ENCODE measurements around the gene STOX1.
"Not testable (repeated sequence)": the region's sequence is repeated elsewhere in the genome, so short reads cannot be mapped to it uniquely, and the experiment has no call there.

STOX1 gene

DNA sequence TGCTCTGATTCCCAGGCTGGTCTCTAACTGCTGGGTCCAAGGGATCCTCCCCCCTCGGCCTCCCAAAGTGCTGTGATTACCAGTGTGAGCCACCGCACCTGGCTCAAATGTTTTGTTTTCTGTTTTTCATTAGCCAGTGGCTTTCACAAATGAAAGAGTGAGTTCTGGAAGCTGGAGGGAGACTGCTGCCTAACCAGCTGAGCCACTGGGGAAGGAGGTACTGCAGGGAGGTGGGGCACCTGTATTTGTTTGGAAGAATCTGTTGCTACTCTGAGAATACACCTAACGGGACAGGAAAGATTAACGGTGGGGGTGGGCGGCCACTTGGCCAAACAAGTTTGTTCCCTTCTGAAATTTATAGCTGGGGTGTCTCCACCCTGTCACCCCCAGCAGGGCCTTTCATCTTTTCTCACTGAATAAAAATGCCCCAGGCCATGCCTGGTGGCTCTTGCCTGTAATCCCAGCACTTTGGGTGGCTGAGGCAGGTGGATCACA is 4.7 kb downstream of the STOX1 start:
- no peak for DNase-seq

DNA sequence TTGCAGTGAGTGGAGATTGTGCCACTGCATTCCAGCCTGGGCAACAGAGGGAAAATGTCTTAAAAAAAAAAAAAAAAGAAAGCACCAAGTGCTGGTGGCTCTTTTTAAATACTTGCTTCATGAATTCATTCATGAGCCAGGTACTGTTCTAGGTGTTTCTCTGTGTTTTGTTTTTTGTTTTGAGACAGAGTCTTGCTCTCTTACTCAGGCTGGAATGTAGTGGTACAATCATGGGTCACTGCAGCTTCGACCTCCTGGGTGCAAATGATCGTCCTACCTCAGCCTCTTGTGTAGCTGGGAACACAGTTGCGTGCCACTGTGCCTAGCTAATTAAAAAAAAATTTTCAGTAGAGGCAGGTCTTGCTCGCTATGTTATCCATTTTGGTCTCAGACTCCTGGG is 5.3 kb downstream of the STOX1 start:
- DNase-seq = no peak

GRCh38 chr10:68837626-68838322 is 10.4 kb downstream of the STOX1 start:
- DNase-seq = no peak

GRCh38 chr10:68840650-68841049 is 13.3 kb downstream of the STOX1 start:
- DNase-seq = not testable (repeated sequence)

DNA sequence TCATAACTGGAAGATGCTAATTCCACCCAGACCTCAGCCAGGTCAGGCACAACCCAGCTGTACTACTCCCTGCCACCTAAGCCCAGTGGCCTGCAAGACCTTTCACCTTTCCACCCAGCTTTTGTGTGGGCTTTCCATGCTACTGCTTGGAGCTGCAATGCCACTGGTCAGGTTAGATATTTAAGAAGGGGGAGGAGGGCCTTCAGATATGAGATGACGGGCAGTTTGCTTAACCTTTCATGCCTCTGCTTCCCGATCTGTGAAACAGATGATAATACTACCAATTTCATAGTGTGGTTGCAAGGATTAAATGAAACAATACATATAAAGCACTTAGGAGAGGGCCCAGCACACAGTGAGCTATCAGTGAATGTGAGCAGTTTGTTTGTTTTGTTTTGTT is 20.9 kb downstream of the STOX1 start:
- DNase-seq = no peak

- no peak for DNase-seq
Measured at GRCh38 chr10:68848806-68849205, 21.5 kb downstream of the STOX1 start.

DNA sequence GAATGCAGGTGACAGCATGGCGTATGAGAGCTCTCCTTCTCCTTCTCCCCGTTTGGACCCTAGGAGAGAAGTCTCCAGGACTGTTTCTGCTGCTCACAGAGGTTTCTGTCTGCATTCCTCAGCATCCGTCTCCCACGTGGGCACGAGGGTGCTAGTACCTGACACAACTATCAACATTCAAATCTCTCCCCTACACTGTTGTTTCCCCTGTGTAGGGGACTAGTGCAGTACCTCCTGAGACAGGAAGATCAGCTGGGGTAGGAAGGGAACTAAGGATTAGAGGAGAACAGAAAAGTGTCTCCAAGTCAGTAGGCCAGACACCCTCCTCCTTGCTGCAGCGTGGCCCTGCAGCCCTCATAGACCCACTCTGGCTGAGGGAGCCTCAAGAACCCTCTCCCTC is 29.0 kb downstream of the STOX1 start:
- no peak for DNase-seq

DNA sequence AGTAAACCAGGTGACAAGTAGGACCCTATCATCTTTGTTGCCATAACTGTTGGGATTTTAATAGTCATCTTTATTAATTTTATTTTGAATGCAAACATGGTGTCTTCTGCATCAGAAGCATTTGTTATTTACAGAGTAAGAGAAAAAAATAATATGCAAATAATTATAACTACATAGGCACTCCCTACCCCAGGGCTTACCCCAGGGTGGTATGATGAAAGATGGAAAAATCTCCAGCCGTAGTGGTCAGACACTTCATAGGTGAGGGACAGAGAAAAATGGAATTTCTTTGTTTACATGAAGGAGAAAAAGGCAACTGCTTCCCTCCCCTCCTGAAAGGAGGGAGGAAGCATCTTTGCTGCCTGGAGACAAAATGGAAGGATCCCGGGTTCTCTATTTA is 29.7 kb downstream of the STOX1 start:
- no peak for DNase-seq

GRCh38 chr10:68861253-68861652 is 33.9 kb downstream of the STOX1 start:
- no peak for DNase-seq

GRCh38 chr10:68864611-68865010 is 37.3 kb downstream of the STOX1 start:
- DNase-seq = no peak

DNA sequence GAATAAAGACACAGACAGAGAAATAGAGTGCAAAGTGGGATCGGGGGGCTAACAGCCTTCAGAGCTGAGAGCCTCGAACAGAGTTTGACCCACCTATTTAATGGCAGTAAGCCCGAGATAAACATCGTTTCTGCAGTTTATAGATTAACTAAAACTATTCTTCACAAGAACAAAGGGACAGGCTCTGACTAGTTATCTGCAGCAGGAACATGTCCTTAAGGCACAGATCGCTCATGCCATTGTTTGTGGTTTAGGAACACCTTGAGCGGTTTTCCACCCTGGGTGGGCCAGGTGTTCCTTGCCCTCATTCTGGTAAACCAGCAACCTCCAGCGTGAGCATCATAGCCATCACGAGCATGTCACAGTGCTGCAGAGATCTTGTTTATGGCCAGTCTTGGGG is 40.8 kb downstream of the STOX1 start:
- DNase-seq = not testable (repeated sequence)

GRCh38 chr10:68869623-68870022 is 42.3 kb downstream of the STOX1 start:
- no peak for DNase-seq

DNA sequence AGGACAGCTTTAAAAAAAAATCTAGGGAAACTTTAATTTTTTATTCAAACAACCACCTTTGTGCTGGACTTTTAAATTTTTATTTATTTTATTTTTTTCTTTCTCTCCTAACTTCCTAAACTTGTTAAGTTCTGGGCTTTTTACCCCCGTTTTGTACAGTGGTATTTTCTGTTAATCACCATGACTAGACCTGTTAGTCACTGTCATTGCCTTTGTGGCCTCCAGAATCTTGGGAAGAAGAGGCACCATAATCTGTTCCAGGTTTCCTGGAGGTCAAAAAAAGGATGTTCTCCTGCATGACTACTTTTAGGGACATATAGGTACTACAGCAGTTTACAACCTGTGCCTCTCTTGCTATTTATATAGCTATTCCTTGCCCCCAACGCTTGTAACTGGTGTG is 42.7 kb downstream of the STOX1 start:
- DNase-seq = no peak

- DNase-seq = no peak
Measured at GRCh38 chr10:68870545-68871104, 43.3 kb downstream of the STOX1 start.

- DNase-seq = peak; percentile 5
Measured at GRCh38 chr10:68871105-68871711, 43.9 kb downstream of the STOX1 start.

DNA sequence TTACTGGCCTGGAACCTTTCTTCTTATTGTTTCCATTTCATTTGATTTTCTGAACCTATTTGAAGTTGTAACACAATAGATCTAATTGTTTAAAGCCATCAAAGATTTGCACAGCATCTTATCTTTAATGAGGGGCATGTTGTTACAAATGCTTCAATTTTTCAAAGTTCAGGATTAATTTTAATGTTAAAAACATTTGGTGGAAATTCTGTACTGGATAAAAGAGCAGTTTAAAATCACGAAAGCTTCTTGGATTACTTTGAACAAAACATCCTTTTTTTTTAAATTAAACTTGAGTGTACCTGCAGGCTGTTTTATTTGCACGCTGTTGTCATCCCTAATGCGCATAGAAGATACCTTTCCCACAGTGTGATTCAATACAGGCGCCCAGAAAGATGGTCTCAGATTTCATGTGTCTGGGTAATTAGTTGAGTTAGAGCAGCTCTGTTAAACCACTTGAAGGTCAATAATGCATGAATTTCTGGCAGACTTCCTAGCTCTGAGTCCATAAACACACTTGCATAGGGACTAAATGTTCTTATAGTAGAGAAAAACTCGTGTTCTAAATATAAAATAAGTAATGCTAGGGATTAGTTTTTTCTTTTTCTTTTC is 44.5 kb downstream of the STOX1 start:
- DNase-seq = peak; percentile 97

DNA sequence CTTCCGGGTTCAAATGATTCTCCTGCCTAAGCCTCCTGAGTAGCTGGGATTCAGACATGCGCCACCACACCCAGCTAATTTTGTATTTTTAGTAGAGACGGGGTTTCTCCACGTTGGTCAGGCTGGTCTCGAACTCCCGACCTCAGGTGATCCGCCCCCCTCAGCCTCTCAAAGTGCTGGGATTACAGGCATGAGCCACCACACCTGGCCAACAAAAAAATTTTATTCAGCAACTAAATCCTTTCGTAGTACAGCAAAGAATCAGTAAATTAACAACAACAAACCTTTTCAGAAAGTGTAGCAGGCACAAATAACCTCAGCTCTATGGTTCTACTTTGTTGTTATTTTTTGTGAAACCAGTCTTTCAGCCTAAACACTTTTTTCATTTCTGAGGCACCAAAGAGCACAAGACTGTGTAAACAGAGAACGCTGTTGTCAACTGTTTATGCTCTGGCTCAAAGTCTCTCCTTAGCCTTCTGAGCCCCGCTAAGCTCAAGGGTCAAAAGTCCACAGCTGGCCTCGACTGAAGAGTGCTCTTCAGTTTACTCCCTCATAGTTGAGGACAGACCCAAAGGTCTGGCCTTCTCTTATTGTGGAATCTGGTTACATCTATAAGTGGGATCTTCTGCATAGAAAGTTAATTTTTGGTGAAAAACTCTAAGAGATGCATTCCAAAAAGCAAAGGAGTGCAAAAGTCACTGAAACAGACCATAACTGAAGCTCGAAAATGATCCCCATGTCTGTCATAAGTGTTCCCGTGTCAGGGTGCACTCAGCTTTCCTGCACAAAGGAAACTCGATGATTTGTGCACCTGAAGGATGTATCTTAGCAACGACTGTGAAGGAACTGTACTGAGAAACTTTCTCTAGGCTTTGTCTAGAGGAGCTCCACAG is 49.2 kb downstream of the STOX1 start:
- no peak for DNase-seq

- DNase-seq = no peak
Measured at GRCh38 chr10:68877482-68878110, 50.3 kb downstream of the STOX1 start.

DNA sequence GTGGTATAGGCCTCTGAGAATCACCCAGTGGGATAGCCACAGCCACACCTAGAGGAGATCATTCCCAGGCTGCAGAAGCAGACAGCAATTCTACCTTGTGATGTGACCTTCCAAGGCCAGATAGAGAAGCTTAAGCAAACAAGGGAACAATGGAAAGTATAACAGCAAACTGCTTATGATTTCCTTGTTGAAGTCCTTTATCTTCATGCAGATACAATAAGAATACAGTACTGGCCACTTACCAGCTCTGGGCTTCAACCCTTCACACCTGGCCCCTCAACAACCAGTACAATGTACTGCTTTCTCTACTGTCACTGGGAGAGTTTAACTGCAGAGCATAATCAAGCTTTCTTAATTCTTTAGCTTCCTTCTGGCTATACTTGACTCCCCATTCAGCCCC is 51.2 kb downstream of the STOX1 start:
- DNase-seq = no peak

- DNase-seq = no peak
Measured at GRCh38 chr10:68879628-68880027, 52.3 kb downstream of the STOX1 start.

DNA sequence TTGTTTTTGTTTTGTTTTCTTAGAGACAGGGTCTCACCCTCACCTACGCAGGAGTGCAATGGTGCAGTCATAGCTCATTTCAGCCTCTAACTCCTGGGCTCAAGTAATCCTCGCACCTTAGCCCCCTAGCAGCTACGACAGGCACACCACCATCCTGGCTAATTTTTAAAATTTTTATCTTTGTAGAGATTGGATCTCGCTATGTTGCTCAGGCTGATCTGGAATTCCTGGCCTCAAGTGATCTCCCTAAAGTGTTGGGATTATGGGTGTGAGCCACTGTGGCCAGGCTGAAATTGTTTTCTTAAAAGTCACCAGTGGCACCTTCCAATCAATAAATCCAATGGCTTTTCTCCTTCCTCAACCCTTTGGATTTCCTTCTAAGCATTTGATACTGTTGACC is 52.9 kb downstream of the STOX1 start:
- no peak for DNase-seq

DNA sequence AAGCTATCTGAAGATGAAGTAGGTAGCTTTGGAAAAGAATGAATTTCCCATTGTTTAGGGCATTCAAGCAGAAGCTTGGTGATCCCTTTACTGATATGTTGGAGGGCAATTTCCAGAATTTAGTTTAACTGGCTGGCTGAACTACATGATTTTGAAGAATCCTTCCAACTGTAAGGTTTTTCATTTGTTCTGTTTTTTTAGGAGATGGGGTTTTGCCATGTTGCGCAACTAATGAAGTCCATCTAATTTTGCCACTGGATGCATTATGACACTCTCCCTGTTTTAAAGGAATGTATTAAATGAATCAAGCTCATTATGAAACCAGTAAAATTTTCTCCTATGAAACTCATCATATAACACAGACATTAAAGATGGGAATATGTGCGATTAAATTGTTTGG is 67.7 kb downstream of the STOX1 start:
- DNase-seq = no peak
